A549 (cell line): Measurements from ENCODE around the gene PRSS27. TPM values are rescaled to one million over a fixed set of nuclear protein-coding genes. Genes with fewer than 3 reads are reported as not detected.

ENCODE experiments used
- ATAC-seq, 2 experiments: fragments of 200-7000 bp in 1 of 2; fragments of >200 bp in 1 of 2; cut with Nextera tagmentation in 1 of 2; cut with Tn5 transposase in 1 of 2; 3 replicates each; pipeline versions ENCODE4 v1.8.0 to v1.9.1; 2018 to 2020; ENCODE audit warnings: mild to moderate bottlenecking in 1 of 2, moderate library complexity in 1 of 2
- CTCF ChIA-PET: fragments of 300-600 bp; sonication (Branson Sonifier 250); formaldehyde crosslinking; extraction: SDS; loops from one replicate; lab custom pipeline; 2021; ENCODE audit warnings: antibody characterized with exemption, inconsistent platforms; lab: Yijun Ruan, JAX
- POLR2A ChIA-PET: fragments of 350-600 bp; formaldehyde crosslinking; extraction: SDS; loops from one replicate; lab custom pipeline; 2021; ENCODE audit warnings: antibody characterized with exemption, inconsistent platforms; lab: Yijun Ruan, JAX
- DNase-seq, 2 experiments: peaks; one replicate each; pipeline versions ENCODE4 v3.0.0 to v3.0.0-alpha.2; 2011 to 2016; ENCODE audit warnings: low read depth in 1 of 2, low spot score in 1 of 2
- FAIRE-seq: peaks from 2 replicates; lab custom pipeline; 2011; peaks lifted over from hg19 to GRCh38; lab: Jason Lieb, UNC
- H3K27ac ChIP-seq, 2 experiments: fragments of >200 bp; sonication (Bioruptor Twin); formaldehyde crosslinking; 3 replicates each; pipeline ENCODE4 v1.5.1; 2016 to 2017
- H3K4me1 ChIP-seq: fragments of >200 bp; sonication (Bioruptor Twin); formaldehyde crosslinking; 3 replicates; pipeline ENCODE4 v1.6.1; 2016
- H3K4me2 ChIP-seq: fragments of >200 bp; sonication (Bioruptor Twin); formaldehyde crosslinking; 3 replicates; pipeline ENCODE4 v1.6.1; 2016
- H3K4me3 ChIP-seq: fragments of >200 bp; sonication (Bioruptor Twin); formaldehyde crosslinking; 3 replicates; pipeline ENCODE4 v1.5.1; 2016
- H3K9me3 ChIP-seq: fragments of >200 bp; sonication (Bioruptor Twin); formaldehyde crosslinking; 3 replicates; pipeline ENCODE4 v1.6.1; 2016
- BCL3 ChIP-seq: fragments of >200 bp; sonication (Bioruptor Twin); formaldehyde crosslinking; IDR thresholded peaks from 3 replicates; pipeline ENCODE4 v1.6.1; 2016
- CBX2 ChIP-seq: fragments of 200-600 bp; sonication (generic); IDR thresholded peaks from 2 replicates; pipeline ENCODE4 v1.6.1; 2016; ENCODE audit warnings: low read depth, mild to moderate bottlenecking, borderline replicate concordance
- CHD2 ChIP-seq: fragments of 150-350 bp; IDR thresholded peaks from 2 replicates; pipeline ENCODE4 v1.6.1; 2014; ENCODE audit warnings: low read length; ENCODE audit not compliant: partially characterized antibody
- ELK1 ChIP-seq: fragments of 150-350 bp; IDR thresholded peaks from 2 replicates; pipeline ENCODE4 v1.6.1; 2014; ENCODE audit warnings: low read depth, mild to moderate bottlenecking, low read length
- GATA3 ChIP-seq: IDR thresholded peaks from 2 replicates; pipeline ENCODE4 v1.6.1; 2012; ENCODE audit warnings: borderline replicate concordance
- HDAC2 ChIP-seq: fragments of 200-600 bp; sonication (generic); IDR thresholded peaks from 2 replicates; pipeline ENCODE4 v1.6.1; 2016
- HES2 ChIP-seq: fragments of >200 bp; sonication (Bioruptor Twin); formaldehyde crosslinking; IDR thresholded peaks from 2 replicates; pipeline ENCODE4 v1.6.1; 2016
- HMGXB4 ChIP-seq: fragments of 250-450 bp; sonication (Bioruptor Pico); IDR thresholded peaks from 2 replicates; pipeline ENCODE4 v1.5.0; 2021; ENCODE audit warnings: mild to moderate bottlenecking, moderate library complexity, borderline replicate concordance
- HOXB13 ChIP-seq: fragments of 250-450 bp; sonication (Bioruptor Pico); IDR thresholded peaks from 2 replicates; pipeline ENCODE4 v1.5.0; 2020; ENCODE audit warnings: low read depth, mild to moderate bottlenecking, moderate library complexity
- JUN ChIP-seq, 2 experiments: fragments of >200 bp; sonication (Bioruptor Twin); formaldehyde crosslinking; IDR thresholded peaks; 2 replicates in 1 of 2; 3 replicates in 1 of 2; pipeline ENCODE4 v1.6.1; 2016 to 2017
- KDM5A ChIP-seq: fragments of 200-600 bp; sonication (generic); IDR thresholded peaks from 2 replicates; pipeline ENCODE4 v1.6.1; 2016; ENCODE audit warnings: antibody characterized with exemption, mild to moderate bottlenecking
- MAZ ChIP-seq: fragments of 150-350 bp; IDR thresholded peaks from 2 replicates; pipeline ENCODE4 v1.6.1; 2014; ENCODE audit warnings: antibody characterized with exemption, low read depth, low read length, borderline replicate concordance
- MYC ChIP-seq: IDR thresholded peaks from 2 replicates; pipeline ENCODE4 v1.6.1; 2012; ENCODE audit warnings: mild to moderate bottlenecking, inconsistent platforms, low read length, improper control_type of control experiment, borderline replicate concordance
- NPAS2 ChIP-seq: fragments of 250-450 bp; sonication (Bioruptor Pico); IDR thresholded peaks from 2 replicates; pipeline ENCODE4 v1.8.0; 2022; ENCODE audit warnings: mild to moderate bottlenecking, moderate library complexity, borderline replicate concordance
- NR3C1 ChIP-seq: fragments of >200 bp; sonication (Bioruptor Twin); formaldehyde crosslinking; IDR thresholded peaks from 3 replicates; pipeline ENCODE4 v1.6.1; 2017
- PHF8 ChIP-seq: fragments of 200-600 bp; sonication (generic); IDR thresholded peaks from 2 replicates; pipeline ENCODE4 v1.6.1; 2016; ENCODE audit warnings: low read depth, mild to moderate bottlenecking, antibody characterized with exemption, moderate library complexity, borderline replicate concordance
- POLR2A ChIP-seq: IDR thresholded peaks from 2 replicates; pipeline ENCODE4 v1.6.1; 2012; ENCODE audit warnings: mild to moderate bottlenecking, low read length
- POLR2AphosphoS2 ChIP-seq: conservative IDR thresholded peaks from 2 replicates; pipeline ENCODE4 v1.6.1; 2012; ENCODE audit warnings: low read length, improper control_type of control experiment, inconsistent platforms
- SREBF2 ChIP-seq: fragments of 450-650 bp; IDR thresholded peaks from 2 replicates; pipeline ENCODE4 v1.6.1; 2014; ENCODE audit warnings: mild to moderate bottlenecking, moderate library complexity
- TFCP2L1 ChIP-seq: fragments of 250-450 bp; sonication (Bioruptor Pico); IDR thresholded peaks from 2 replicates; pipeline ENCODE4 v1.5.0; 2021; ENCODE audit warnings: mild to moderate bottlenecking
- ZFP36 ChIP-seq: fragments of 450-650 bp; IDR thresholded peaks from 2 replicates; pipeline ENCODE4 v1.6.1; 2014; ENCODE audit warnings: borderline replicate concordance; ENCODE audit not compliant: partially characterized antibody
- ZNF302 ChIP-seq: fragments of 250-450 bp; sonication (Bioruptor Pico); IDR thresholded peaks from 2 replicates; pipeline ENCODE4 v1.9.0; 2021; ENCODE audit warnings: inconsistent platforms, mild to moderate bottlenecking, moderate library complexity
- WGBS: methylation state at CpG from one replicate; pipeline ENCODE4 v1.1.6; 2017; ENCODE audit errors: missing lambda C conversion rate; 5-methylcytosine and 5-hydroxymethylcytosine counted together
- polyA plus RNA-seq, 4 experiments: library from polyadenylated mRNA; depleted of rRNA in 3 of 4; stranded (reverse); fragments of >200 nt; fragmentation: RNase III in 1 of 4; extraction: RNeasy Plus Mini Kit Qiagen cat#74134 plus additional on column Dnase treatment in 1 of 4; gene quantifications; 2 replicates in 3 of 4; 3 replicates in 1 of 4; pipeline ENCODE4 v1.2.3, GENCODE V29; 2011 to 2017

Gene PRSS27
- polyA plus RNA-seq, 2 of the 4 experiments (the other 2 are of a cell fraction), result 1.00 to 1.2 TPM

- H3K9me3 ChIP-seq, result no peaks in the 10 kb centered on the region
- H3K4me2 ChIP-seq, result no peak overlapping the region
- POLR2A ChIA-PET, result no interaction called here
- no peak overlapping the region for H3K4me3 ChIP-seq
- TF ChIP-seq MYC (no peak), BCL3 (no peak), PHF8 (no peak), HOXB13 (no peak), GATA3 (no peak), SREBF2 (no peak)
- 34% methylated on average over 5 of the region's 9 CpGs for WGBS
- CTCF ChIA-PET, result no interaction called here
- peaks cover 13% of the 10 kb centered on the region; the same call in 2 of the 3 replicates for H3K4me1 ChIP-seq
- ATAC-seq (no peak), FAIRE-seq (no peak), DNase-seq (no peak)
- H3K27ac ChIP-seq, result no peak overlapping the region
Observed at GRCh38 chr16:2715064-2715463, 5.0 kb downstream of the PRSS27 start.

GRCh38 chr16:2713985-2714774 is 5.8 kb downstream of the PRSS27 start:
- DNase-seq (no peak), FAIRE-seq (no peak), ATAC-seq (no peak)
- no peak overlapping the region for H3K27ac ChIP-seq
- peaks cover 4% of the 10 kb centered on the region; the same call in 2 of the 3 replicates for H3K4me1 ChIP-seq
- TF ChIP-seq MAZ (no peak), NPAS2 (CRISPR knock-in tag) (no peak), ZNF302 (CRISPR knock-in tag) (no peak)
- ChIA-PET CTCF (no interaction called here), POLR2A (no interaction called here)
- WGBS, result 66% methylated on average over 22 of the region's 28 CpGs
- H3K4me2 ChIP-seq, result no peak overlapping the region
- H3K9me3 ChIP-seq, result no peaks in the 10 kb centered on the region
- no peak overlapping the region for H3K4me3 ChIP-seq

GRCh38 chr16:2713523-2713922 is 6.5 kb downstream of the PRSS27 start:
- ATAC-seq, result no peak
- Histone ChIP-seq H3K4me3 (no peak overlapping the region), H3K27ac (no peak overlapping the region), H3K9me3 (no peaks in the 10 kb centered on the region), H3K4me1 (no peaks in the 10 kb centered on the region), H3K4me2 (no peak overlapping the region)
- 65% methylated on average over 13 of the region's 14 CpGs for WGBS
- TF ChIP-seq HDAC2 (no peak), ELK1 (no peak), NR3C1 (no peak), POLR2A (no peak)
- ChIA-PET CTCF (no interaction called here), POLR2A (no interaction called here)
- no peak for FAIRE-seq
- DNase-seq, result no peak

- 77% methylated on average over 13 of the region's 21 CpGs for WGBS
- TF ChIP-seq ELK1 (no peak), KDM5A (no peak), SREBF2 (no peak), POLR2AphosphoS2 (no peak), HES2 (no peak), MAZ (no peak), CHD2 (no peak), ZFP36 (no peak), CBX2 (no peak), JUN (IDR thresholded peaks at IDR 0.05) (no peak), HMGXB4 (CRISPR knock-in tag) (no peak), TFCP2L1 (CRISPR knock-in tag) (no peak)
- TF ChIP-seq, all 56 proteins: peak for 0
- no peak for DNase-seq
- POLR2A ChIA-PET, result no interaction called here
- CTCF ChIA-PET, result interaction anchor here (0.8 kb wide), 1 partner anchor 9 kb away, joined by 3 read pairs; no protein-coding TSS in a partner anchor
- no peak for ATAC-seq
- Histone ChIP-seq H3K4me1 (no peaks in the 10 kb centered on the region), H3K9me3 (no peaks in the 10 kb centered on the region), H3K4me3 (no peak overlapping the region), H3K4me2 (no peak overlapping the region), H3K27ac (no peak overlapping the region)
- no peak for FAIRE-seq
Observed at GRCh38 chr16:2712546-2712945, 7.5 kb downstream of the PRSS27 start.
